ENCODE results near the gene ARID5A. TPM values are rescaled to one million over a fixed set of nuclear protein-coding genes. Genes with fewer than 3 reads are reported as not detected.
A peak's percentile ranks its signal among the peaks of the same experiment; 100 is the strongest.

Gene ARID5A
- total RNA-seq, 2 experiments from 2014 or later: 326 to 342 TPM

DNA sequence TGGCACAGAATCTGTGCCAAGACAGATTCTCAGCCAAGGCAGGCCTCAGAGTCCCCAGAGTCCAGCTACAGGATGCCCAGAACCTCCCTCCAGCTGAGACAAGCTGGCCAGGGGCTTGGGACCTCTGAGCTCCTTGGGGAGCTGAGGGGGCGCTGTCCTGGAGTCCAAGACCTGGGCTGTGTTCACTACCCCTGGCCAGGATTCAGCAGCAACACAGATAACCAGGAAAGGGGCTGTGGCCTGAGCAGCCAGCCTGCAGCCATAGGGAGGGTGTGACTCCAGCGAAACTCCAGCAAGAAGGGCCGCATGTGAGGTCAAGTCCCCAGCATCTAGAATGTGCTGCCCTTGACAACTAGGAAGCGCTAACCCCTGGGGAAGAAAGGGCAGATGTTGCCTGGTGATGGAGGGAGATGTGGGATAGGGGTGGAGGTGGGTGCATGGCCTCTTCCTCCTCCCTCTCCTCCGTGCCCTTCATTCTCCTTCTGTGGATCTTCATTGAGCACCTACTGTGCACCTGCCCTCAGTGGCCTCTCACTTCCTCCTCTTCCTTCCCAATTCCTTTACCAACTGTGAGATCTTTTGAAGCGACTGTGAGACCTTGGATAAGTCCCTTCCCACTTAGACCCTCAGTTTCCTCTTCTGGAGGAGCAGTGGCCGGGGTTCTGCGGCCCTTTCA lies 7.7 kb upstream of the ARID5A start:
- ATAC-seq (ENCODE audit: poor library complexity) (no peak), DNase-seq (peak in 1 of 14 experiments; percentile 18)
- intact Hi-C loops (cut with DNase I, micrococcal nuclease): loop anchor here in 1 of 2 experiments (1.0 kb wide), 1 partner anchor 25 kb away; no protein-coding TSS in a partner anchor
- TF ChIP-seq, protein P1, sequence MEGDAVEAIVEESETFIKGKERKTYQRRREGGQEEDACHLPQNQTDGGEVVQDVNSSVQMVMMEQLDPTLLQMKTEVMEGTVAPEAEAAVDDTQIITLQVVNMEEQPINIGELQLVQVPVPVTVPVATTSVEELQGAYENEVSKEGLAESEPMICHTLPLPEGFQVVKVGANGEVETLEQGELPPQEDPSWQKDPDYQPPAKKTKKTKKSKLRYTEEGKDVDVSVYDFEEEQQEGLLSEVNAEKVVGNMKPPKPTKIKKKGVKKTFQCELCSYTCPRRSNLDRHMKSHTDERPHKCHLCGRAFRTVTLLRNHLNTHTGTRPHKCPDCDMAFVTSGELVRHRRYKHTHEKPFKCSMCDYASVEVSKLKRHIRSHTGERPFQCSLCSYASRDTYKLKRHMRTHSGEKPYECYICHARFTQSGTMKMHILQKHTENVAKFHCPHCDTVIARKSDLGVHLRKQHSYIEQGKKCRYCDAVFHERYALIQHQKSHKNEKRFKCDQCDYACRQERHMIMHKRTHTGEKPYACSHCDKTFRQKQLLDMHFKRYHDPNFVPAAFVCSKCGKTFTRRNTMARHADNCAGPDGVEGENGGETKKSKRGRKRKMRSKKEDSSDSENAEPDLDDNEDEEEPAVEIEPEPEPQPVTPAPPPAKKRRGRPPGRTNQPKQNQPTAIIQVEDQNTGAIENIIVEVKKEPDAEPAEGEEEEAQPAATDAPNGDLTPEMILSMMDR (IDR thresholded peaks at IDR 0.05): no peak
- Histone ChIP-seq H3K4me1 (ENCODE audit: insufficient read depth, low read length) (peaks cover 84% of the 10 kb centered on the region), H3K27me3 (ENCODE audit: control insufficient read depth in 1 of 2, insufficient read depth in 2 of 2, low read length in 2 of 2) (no peaks in the 10 kb centered on the region), H3K4me3 (ENCODE audit: low read length) (no peak overlapping the region), H3K36me3 (ENCODE audit: insufficient read depth, low read length) (no peaks in the 10 kb centered on the region), H3K9me3 (ENCODE audit: control insufficient read depth in 1 of 2, insufficient read depth in 1 of 2, low read length in 2 of 2) (no peaks in the 10 kb centered on the region), H3K27ac (ENCODE audit: low read depth in 1 of 2, low read length in 2 of 2) (no peak overlapping the region)
- ChIA-PET POLR2A (interaction anchor here (0.7 to 7.2 kb wide), 9 partner anchors 9 to 583 kb away, joined by 3 to 180 read pairs (median 5); partner anchors contain the start of gene ARID5A), CTCF (interaction anchor here (0.5 to 5.2 kb wide), 6 partner anchors 10 to 322 kb away, joined by 3 to 30 read pairs (median 4); no protein-coding TSS in a partner anchor)
- Mint-ChIP-seq H3K4me3 (peak overlapping the region; percentile 87), H3K4me1 (ENCODE audit: low read depth) (peaks cover 55% of the 10 kb centered on the region), H3K27ac (peak overlapping the region; percentile 79), H3K9me3 (no peaks in the 10 kb centered on the region), H3K36me3 (ENCODE audit: low read depth) (no peaks in the 10 kb centered on the region), H3K27me3 (no peaks in the 10 kb centered on the region)

DNA sequence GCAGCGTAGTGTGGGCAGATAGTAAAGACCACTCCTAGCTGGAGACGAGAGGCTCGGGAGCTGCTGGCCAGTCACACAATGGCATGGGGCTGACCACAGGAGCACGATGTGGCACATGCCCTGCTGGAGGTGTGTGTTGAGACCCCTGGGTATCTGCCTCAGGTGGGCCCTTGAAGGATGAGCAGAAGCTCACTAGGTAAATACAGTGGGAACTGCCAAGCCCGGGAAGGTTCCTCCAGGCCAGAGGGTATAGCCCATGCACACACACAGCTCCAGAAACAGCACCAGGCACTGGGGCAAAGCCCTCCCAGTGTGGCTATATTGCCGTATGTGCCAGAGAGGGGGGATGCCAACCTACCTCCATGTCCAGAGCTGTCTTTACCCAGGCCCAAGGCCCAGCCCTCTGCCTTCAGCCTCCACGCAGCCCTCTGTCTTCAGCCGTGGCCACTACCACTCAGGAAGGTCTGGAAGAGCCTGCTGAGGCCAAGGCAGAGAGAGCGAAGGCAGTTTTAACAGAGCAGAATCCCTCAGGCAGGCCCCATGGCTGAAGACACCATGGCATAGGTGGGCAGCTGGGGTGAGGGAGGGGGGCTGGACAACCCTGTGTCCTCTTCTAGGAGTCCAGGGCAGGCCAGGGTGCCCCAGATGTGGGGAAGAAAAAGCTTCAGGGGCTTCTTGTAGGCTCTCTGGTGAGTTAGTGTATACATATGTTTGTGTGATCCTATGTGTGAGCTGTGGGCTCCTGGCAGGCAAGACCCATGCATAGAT lies 7.0 kb upstream of the ARID5A start:
- Mint-ChIP-seq H3K27me3 (no peaks in the 10 kb centered on the region), H3K9me3 (no peaks in the 10 kb centered on the region), H3K36me3 (ENCODE audit: low read depth) (no peaks in the 10 kb centered on the region), H3K27ac (peak overlapping the region; percentile 52), H3K4me3 (peak overlapping the region; percentile 63), H3K4me1 (ENCODE audit: low read depth) (peaks cover 55% of the 10 kb centered on the region)
- Histone ChIP-seq H3K27ac (ENCODE audit: low read depth in 1 of 2, low read length in 2 of 2) (no peak overlapping the region), H3K4me3 (ENCODE audit: low read length) (no peak overlapping the region), H3K4me1 (ENCODE audit: insufficient read depth, low read length) (peaks cover 78% of the 10 kb centered on the region), H3K9me3 (ENCODE audit: control insufficient read depth in 1 of 2, insufficient read depth in 1 of 2, low read length in 2 of 2) (no peaks in the 10 kb centered on the region), H3K27me3 (ENCODE audit: control insufficient read depth in 1 of 2, insufficient read depth in 2 of 2, low read length in 2 of 2) (no peaks in the 10 kb centered on the region), H3K36me3 (ENCODE audit: insufficient read depth, low read length) (no peaks in the 10 kb centered on the region)
- POLR2A ChIA-PET: interaction anchor here (3.3 to 7.2 kb wide), 2 partner anchors 8 to 25 kb away, joined by 31 to 180 read pairs; partner anchors contain the start of gene ARID5A
- TF ChIP-seq, protein P1 (IDR thresholded peaks at IDR 0.05): no peak
- DNase-seq (no peak), ATAC-seq (ENCODE audit: poor library complexity) (no peak)
- intact Hi-C loops (cut with DNase I, micrococcal nuclease): loop anchor here in 1 of 2 experiments (5.0 to 10.0 kb wide), 4 partner anchors 208 to 1115 kb away; partner anchors contain the start of genes CIAO1, COX5B, STARD7 and TMEM127
- CTCF ChIA-PET: interaction anchor here (1.2 to 5.2 kb wide), 2 partner anchors 22 to 25 kb away, joined by 3 to 30 read pairs; no protein-coding TSS in a partner anchor

DNA sequence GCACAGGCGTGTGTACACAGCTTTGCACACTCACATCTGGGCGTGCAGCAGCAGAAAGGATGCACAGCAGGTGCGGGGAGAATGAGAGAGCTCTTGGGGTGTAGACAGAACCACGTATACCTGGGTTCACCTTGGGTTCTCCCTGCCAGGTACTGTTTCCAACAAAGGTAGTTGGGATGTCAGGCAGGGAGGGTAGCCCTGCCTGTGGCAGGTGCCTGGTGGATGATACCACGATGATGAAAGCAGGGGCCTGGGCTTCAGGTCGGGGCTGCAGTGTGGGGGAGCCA lies 6.5 kb upstream of the ARID5A start:
- TF ChIP-seq, protein P1 (IDR thresholded peaks at IDR 0.05): no peak
- Histone ChIP-seq H3K36me3 (ENCODE audit: insufficient read depth, low read length) (no peaks in the 10 kb centered on the region), H3K4me1 (ENCODE audit: insufficient read depth, low read length) (peaks cover 75% of the 10 kb centered on the region), H3K4me3 (ENCODE audit: low read length) (no peak overlapping the region), H3K9me3 (ENCODE audit: control insufficient read depth in 1 of 2, insufficient read depth in 1 of 2, low read length in 2 of 2) (no peaks in the 10 kb centered on the region), H3K27ac (ENCODE audit: low read depth in 1 of 2, low read length in 2 of 2) (no peak overlapping the region), H3K27me3 (ENCODE audit: control insufficient read depth in 1 of 2, insufficient read depth in 2 of 2, low read length in 2 of 2) (no peaks in the 10 kb centered on the region)
- ChIA-PET CTCF (interaction anchor here (1.2 to 5.2 kb wide), 2 partner anchors 22 to 24 kb away, joined by 3 to 30 read pairs; no protein-coding TSS in a partner anchor), POLR2A (interaction anchor here (7.2 kb wide), 1 partner anchor 8 kb away, joined by 180 read pairs; the partner anchor contains the start of gene ARID5A)
- no peaks in the 10 kb centered on the region for H3K9me3 Mint-ChIP-seq
- peaks cover 57% of the 10 kb centered on the region for H3K4me1 Mint-ChIP-seq (ENCODE audit: low read depth)
- intact Hi-C loops (cut with DNase I, micrococcal nuclease): loop anchor here in 1 of 2 experiments (5.0 to 10.0 kb wide), 4 partner anchors 207 to 1115 kb away; partner anchors contain the start of genes CIAO1, COX5B, STARD7 and TMEM127
- DNase-seq (peak in 1 of 14 experiments; percentile 19), ATAC-seq (ENCODE audit: poor library complexity) (no peak)
- peak overlapping the region; percentile 63 for H3K4me3 Mint-ChIP-seq
- H3K27me3 Mint-ChIP-seq: no peaks in the 10 kb centered on the region
- peak overlapping the region; percentile 52 for H3K27ac Mint-ChIP-seq
- no peaks in the 10 kb centered on the region for H3K36me3 Mint-ChIP-seq (ENCODE audit: low read depth)

All from CD4-positive, alpha-beta T cell (primary cell).